ENCODE data around the gene ITM2A. TPM values are rescaled to one million over a fixed set of nuclear protein-coding genes. Genes with fewer than 3 reads are reported as not detected.
A peak's percentile ranks its signal among the peaks of the same experiment; 100 is the strongest.

The ITM2A gene
- polyA plus RNA-seq, 3 donors: 0.25 to 1.9 (median 1.5) TPM

DNA sequence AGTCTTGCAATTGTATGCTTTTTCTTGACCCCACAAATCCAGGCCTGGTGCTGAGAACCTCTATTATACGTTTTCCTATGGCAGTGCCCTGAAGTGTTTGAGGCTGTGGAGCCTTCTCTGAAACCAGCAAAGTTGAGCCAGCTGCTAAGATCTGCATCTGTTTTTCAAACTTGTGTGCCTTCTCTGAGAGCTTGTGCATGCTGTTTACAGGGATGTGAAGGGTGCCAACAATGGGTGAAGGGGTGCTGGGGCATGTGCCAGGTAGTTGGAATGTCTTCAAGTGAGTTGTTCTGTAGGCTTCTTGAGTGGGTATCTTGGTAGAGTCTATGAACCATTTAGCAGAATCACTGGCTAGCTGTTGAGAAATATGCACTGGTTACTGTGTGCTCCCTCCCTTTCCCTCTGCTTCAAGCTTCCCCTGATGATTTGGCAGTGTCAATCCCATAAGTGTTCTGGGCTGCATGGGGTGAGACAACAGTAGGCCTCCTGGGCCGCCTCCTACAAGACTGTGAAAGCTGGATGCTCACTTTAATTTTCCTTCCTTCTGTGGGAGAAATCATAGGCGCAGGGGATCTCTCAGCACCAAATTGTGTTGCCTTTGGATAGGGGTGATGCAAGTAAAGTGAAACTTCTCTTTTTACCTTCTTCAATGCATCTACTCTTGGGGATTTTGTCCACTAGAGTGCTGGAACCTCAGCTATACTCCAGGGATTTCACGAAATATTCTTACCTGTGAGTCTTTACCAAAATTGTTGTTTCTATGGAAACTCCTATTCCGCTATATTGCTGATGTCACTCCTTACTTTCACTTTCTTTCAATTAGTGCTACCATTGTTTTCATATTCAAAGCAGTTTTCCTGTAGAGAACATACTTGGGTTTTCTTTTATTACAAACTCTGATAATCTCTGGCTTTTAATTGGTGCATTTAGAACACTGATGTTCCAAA lies 30.0 kb downstream of the ITM2A start:
- Histone ChIP-seq H3K9ac (ENCODE audit: insufficient read depth, low read length, poor library complexity, severe bottlenecking) (no peak overlapping the region), H3K4me3 (replicated peaks in 1 of 3; ENCODE audit: low read depth in 2 of 3, low read length in 3 of 3) (peak overlapping the region in 2 of 3 experiments; percentile 18 to 41), H4K20me1 (ENCODE audit: insufficient read depth, low read length) (no peaks in the 10 kb centered on the region), H3K27ac (ENCODE audit: low read depth in 1 of 2, low read length in 2 of 2) (no peak overlapping the region), H3K9me3 (replicated peaks in 1 of 2; ENCODE audit: control insufficient read depth in 1 of 2, insufficient read depth in 1 of 2, low read length in 2 of 2) (peaks cover 0 to 2% of the 10 kb centered on the region in 2 donors), H3K79me2 (ENCODE audit: insufficient read depth, low read length) (no peaks in the 10 kb centered on the region), H3K36me3 (replicated peaks in 1 of 2; ENCODE audit: control insufficient read depth in 1 of 2, insufficient read depth in 2 of 2, low read length in 2 of 2) (no peaks in the 10 kb centered on the region), H3K4me1 (ENCODE audit: control insufficient read depth in 1 of 2, insufficient read depth in 2 of 2, low read length in 2 of 2) (no peaks in the 10 kb centered on the region), H3K4me2 (replicated peaks; ENCODE audit: extremely low read depth, low read length, poor library complexity, severe bottlenecking) (peak overlapping the region; percentile 29), H3K27me3 (ENCODE audit: control insufficient read depth in 2 of 2, insufficient read depth in 2 of 2, low read length in 2 of 2) (no peaks in the 10 kb centered on the region), H2AFZ (ENCODE audit: insufficient read depth, low read depth, low read length, poor library complexity, severe bottlenecking) (no peak overlapping the region)
- Mint-ChIP-seq H3K4me1 (peaks cover 5% of the 10 kb centered on the region), H3K27ac (peak overlapping the region in 1 of 7 donors; percentile 30), H3K27me3 (ENCODE audit: low read depth in 3 of 3) (no peaks in the 10 kb centered on the region), H3K36me3 (no peaks in the 10 kb centered on the region), H3K4me3 (no peak overlapping the region), H3K9me3 (peaks cover 0 to 3% (median 0%) of the 10 kb centered on the region in 7 donors)
- WGBS (ENCODE audit: insufficient coverage): no CpG with 5 or more reads among the region's 5 CpGs
- intact Hi-C loops (cut with micrococcal nuclease): no loop called here
- TF ChIP-seq CTCF (IDR thresholded peaks at IDR 0.05): no peak
- DNase-seq: no peak

DNA sequence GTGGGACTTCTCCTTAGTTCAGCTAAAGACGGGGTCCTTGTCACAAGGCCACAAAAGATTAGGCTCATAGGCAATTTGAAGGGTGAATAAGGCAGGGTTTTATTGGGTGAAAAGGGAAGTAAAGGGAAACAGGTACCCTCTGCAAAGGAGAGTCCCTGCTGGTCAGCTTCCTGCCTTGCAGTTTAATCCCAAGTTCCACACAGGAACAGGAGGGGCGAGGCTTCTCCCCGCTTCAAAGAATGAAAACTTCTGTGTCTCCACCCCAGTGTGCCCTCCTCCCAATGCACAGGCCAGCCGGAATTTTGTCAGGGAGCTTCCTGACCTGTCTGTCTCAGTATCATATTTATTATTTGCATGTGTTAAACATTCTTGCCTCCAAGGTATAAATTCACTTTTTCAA lies 37.1 kb downstream of the ITM2A start:
- no peak overlapping the region for H3K27ac ChIP-seq (ENCODE audit: low read depth in 1 of 2, low read length in 2 of 2)
- no peak overlapping the region for H3K27ac Mint-ChIP-seq
- H3K36me3 ChIP-seq (replicated peaks in 1 of 2; ENCODE audit: control insufficient read depth in 1 of 2, insufficient read depth in 2 of 2, low read length in 2 of 2): no peaks in the 10 kb centered on the region
- 67% methylated on average over 1 of the region's 4 CpGs for whole genome bisulfite sequencing (ENCODE audit: insufficient coverage)
- peaks cover 0 to 2% (median 0%) of the 10 kb centered on the region in 7 donors for H3K9me3 Mint-ChIP-seq
- H3K4me1 Mint-ChIP-seq: no peaks in the 10 kb centered on the region
- no peaks in the 10 kb centered on the region for H3K36me3 Mint-ChIP-seq
- H3K4me1 ChIP-seq (ENCODE audit: control insufficient read depth in 1 of 2, insufficient read depth in 2 of 2, low read length in 2 of 2): no peaks in the 10 kb centered on the region
- no peak overlapping the region for H3K9ac ChIP-seq (ENCODE audit: insufficient read depth, low read length, poor library complexity, severe bottlenecking)
- no peaks in the 10 kb centered on the region for H3K27me3 ChIP-seq (ENCODE audit: control insufficient read depth in 2 of 2, insufficient read depth in 2 of 2, low read length in 2 of 2)
- H4K20me1 ChIP-seq (ENCODE audit: insufficient read depth, low read length): no peaks in the 10 kb centered on the region
- H3K27me3 Mint-ChIP-seq (ENCODE audit: low read depth in 3 of 3): no peaks in the 10 kb centered on the region
- TF ChIP-seq CTCF (IDR thresholded peaks at IDR 0.05): no peak
- intact Hi-C loops (cut with micrococcal nuclease): no loop called here
- no peaks in the 10 kb centered on the region for H3K79me2 ChIP-seq (ENCODE audit: insufficient read depth, low read length)
- no peak overlapping the region for H3K4me3 Mint-ChIP-seq
- no peaks in the 10 kb centered on the region for H3K9me3 ChIP-seq (replicated peaks in 1 of 2; ENCODE audit: control insufficient read depth in 1 of 2, insufficient read depth in 1 of 2, low read length in 2 of 2)
- DNase-seq: no peak
- no peak overlapping the region for H3K4me2 ChIP-seq (replicated peaks; ENCODE audit: extremely low read depth, low read length, poor library complexity, severe bottlenecking)
- no peak overlapping the region for H2AFZ ChIP-seq (ENCODE audit: insufficient read depth, low read depth, low read length, poor library complexity, severe bottlenecking)
- H3K4me3 ChIP-seq (replicated peaks in 1 of 3; ENCODE audit: low read depth in 2 of 3, low read length in 3 of 3): no peak overlapping the region
